Adrenal gland (tissue), 5 donors: Measurements from ENCODE around the gene CT45A6.
"Not testable (repeated sequence)": the region's sequence is repeated elsewhere in the genome, so short reads cannot be mapped to it uniquely, and the experiment has no call there.

Experiments used
- POLR2A ChIP-seq, 2 donors: fragments of 450-650 bp; IDR thresholded peaks; one replicate each; pipeline ENCODE4 v1.6.1; 2017; ENCODE audit warnings: antibody characterized with exemption in 2 of 2, mild to moderate bottlenecking in 2 of 2, moderate library complexity in 1 of 2
- TF ChIP-seq, protein P1 (sequence below), 6 experiments: fragments of 450-650 bp in 4 of 6; fragments of 200-600 bp in 2 of 6; sonication (generic) in 1 of 6; IDR thresholded peaks; 1 replicate in 5 of 6; 2 replicates in 1 of 6; pipeline versions ENCODE4 v1.5.1 to v1.8.0; 2016 to 2021; ENCODE audit warnings: antibody characterized with exemption in 6 of 6, mild to moderate bottlenecking in 2 of 6, moderate library complexity in 1 of 6
- donor health status: DM: no; HTN: no; CAD: no.

DNA sequence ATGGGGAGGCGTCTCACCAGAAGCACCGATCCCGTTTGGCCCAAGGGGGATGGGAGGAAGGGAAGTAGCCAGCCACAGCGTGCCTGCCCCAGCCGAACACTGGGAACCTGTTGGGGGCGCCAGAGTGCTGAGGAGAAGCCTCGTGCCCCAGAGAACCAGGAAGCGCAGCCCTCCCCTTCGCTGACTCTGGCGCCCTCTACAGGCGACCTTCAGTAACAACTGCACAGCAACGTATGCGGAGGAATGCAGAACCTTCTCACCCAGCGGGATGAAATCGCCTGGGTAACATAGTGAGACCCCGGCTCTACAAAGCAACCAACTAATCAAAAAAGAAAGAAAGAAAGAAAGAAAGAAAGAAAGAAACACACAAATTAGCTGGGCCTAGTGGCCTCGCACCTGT, 34.5 kb downstream of the CT45A6 start, which contains the start of gene CT45A3:
- TF ChIP-seq POLR2A (IDR thresholded peaks at IDR 0.05): not testable (repeated sequence)
- TF ChIP-seq, protein P1, sequence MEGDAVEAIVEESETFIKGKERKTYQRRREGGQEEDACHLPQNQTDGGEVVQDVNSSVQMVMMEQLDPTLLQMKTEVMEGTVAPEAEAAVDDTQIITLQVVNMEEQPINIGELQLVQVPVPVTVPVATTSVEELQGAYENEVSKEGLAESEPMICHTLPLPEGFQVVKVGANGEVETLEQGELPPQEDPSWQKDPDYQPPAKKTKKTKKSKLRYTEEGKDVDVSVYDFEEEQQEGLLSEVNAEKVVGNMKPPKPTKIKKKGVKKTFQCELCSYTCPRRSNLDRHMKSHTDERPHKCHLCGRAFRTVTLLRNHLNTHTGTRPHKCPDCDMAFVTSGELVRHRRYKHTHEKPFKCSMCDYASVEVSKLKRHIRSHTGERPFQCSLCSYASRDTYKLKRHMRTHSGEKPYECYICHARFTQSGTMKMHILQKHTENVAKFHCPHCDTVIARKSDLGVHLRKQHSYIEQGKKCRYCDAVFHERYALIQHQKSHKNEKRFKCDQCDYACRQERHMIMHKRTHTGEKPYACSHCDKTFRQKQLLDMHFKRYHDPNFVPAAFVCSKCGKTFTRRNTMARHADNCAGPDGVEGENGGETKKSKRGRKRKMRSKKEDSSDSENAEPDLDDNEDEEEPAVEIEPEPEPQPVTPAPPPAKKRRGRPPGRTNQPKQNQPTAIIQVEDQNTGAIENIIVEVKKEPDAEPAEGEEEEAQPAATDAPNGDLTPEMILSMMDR (IDR thresholded peaks at IDR 0.05): not testable (repeated sequence)
